Retinal pigment epithelial cell (primary cell): ENCODE measurements around the gene KCNJ13.
A peak's percentile ranks its signal among the peaks of the same experiment; 100 is the strongest.

ENCODE experiments used
- DNase-seq: peaks from one replicate; pipeline ENCODE4 v3.0.0-alpha.2; 2010; ENCODE audit warnings: low read depth
- H3K4me3 ChIP-seq: 2 replicates; pipeline ENCODE4 v1.5.1; 2011; ENCODE audit warnings: mild to moderate bottlenecking, low read length, control low read depth, moderate library complexity
- CTCF ChIP-seq: conservative IDR thresholded peaks from 2 replicates; pipeline ENCODE4 v1.5.1; 2011; ENCODE audit warnings: low read depth, low read length, control low read depth, inconsistent platforms

The KCNJ13 gene

GRCh38 chr2:232776435-232776834 lies at the start of gene KCNJ13:
Gene KCNJ13, minus strand, starts transcription at chr2:232776565. Its CDS starts 5,203 bp downstream, at chr2:232771362.
- DNase-seq, result peak; percentile 77
- H3K4me3 ChIP-seq, result no peak within 1 kb of the TSS
- TF ChIP-seq CTCF, result no peak

GRCh38 chr2:232817756-232818155 lies 41.4 kb upstream of the KCNJ13 start:
- no peak for TF ChIP-seq CTCF
- DNase-seq, result no peak
- H3K4me3 ChIP-seq, result no peak overlapping the region

GRCh38 chr2:232816657-232817056 lies 40.3 kb upstream of the KCNJ13 start:
- no peak for TF ChIP-seq CTCF
- H3K4me3 ChIP-seq, result no peak overlapping the region
- DNase-seq, result no peak

- no peak for DNase-seq
- H3K4me3 ChIP-seq, result no peak overlapping the region
- no peak for TF ChIP-seq CTCF
These were observed 39.2 kb upstream of the KCNJ13 start for GRCh38 chr2:232815569-232815968.

GRCh38 chr2:232810444-232810843 lies 34.1 kb upstream of the KCNJ13 start:
- no peak overlapping the region for H3K4me3 ChIP-seq
- no peak for TF ChIP-seq CTCF

GRCh38 chr2:232809349-232810124 lies 33.2 kb upstream of the KCNJ13 start:
- no peak for DNase-seq
- H3K4me3 ChIP-seq, result no peak overlapping the region
- no peak for TF ChIP-seq CTCF

More at GRCh38 chr2:232810444-232810843, 34.1 kb upstream of the KCNJ13 start:
- DNase-seq, result no peak

- no peak for TF ChIP-seq CTCF
- no peak for DNase-seq
- no peak overlapping the region for H3K4me3 ChIP-seq
These were observed 25.7 kb upstream of the KCNJ13 start for GRCh38 chr2:232802091-232802490.
